NCI-H82 (cell line): Measurements from ENCODE around the gene AP1M1.
"Not testable (repeated sequence)": the region's sequence is repeated elsewhere in the genome, so short reads cannot be mapped to it uniquely, and the experiment has no call there.

Source experiments
- DNase-seq: peaks from one replicate; lab custom pipeline; 2025; lab: John Stamatoyannopoulos, UW

Gene AP1M1

GRCh38 chr19:16261584-16262368 is 64.1 kb downstream of the AP1M1 start:
- DNase-seq: no peak

- DNase-seq: no peak
Observed at GRCh38 chr19:16262618-16263017, 64.9 kb downstream of the AP1M1 start.

GRCh38 chr19:16263141-16263761 is 65.5 kb downstream of the AP1M1 start:
- DNase-seq: no peak

- no peak for DNase-seq
Observed at GRCh38 chr19:16265205-16265604, 67.5 kb downstream of the AP1M1 start.

GRCh38 chr19:16265890-16266585 is 68.3 kb downstream of the AP1M1 start:
- DNase-seq: no peak

GRCh38 chr19:16266586-16266942 is 68.9 kb downstream of the AP1M1 start:
- no peak for DNase-seq

GRCh38 chr19:16268676-16269319 is 71.1 kb downstream of the AP1M1 start:
- DNase-seq: no peak

- DNase-seq: no peak
Observed at GRCh38 chr19:16272945-16273344, 75.2 kb downstream of the AP1M1 start.

GRCh38 chr19:16274447-16274846 is 76.7 kb downstream of the AP1M1 start:
- no peak for DNase-seq

GRCh38 chr19:16280306-16280705 is 82.6 kb downstream of the AP1M1 start:
- DNase-seq: no peak

GRCh38 chr19:16281743-16282142 is 84.0 kb downstream of the AP1M1 start:
- DNase-seq: no peak

GRCh38 chr19:16283210-16284061 is 85.7 kb downstream of the AP1M1 start:
- no peak for DNase-seq

GRCh38 chr19:16284505-16284904 is 86.8 kb downstream of the AP1M1 start:
- no peak for DNase-seq

- DNase-seq: not testable (repeated sequence)
Observed at GRCh38 chr19:16285079-16285478, 87.4 kb downstream of the AP1M1 start.

GRCh38 chr19:16285769-16286498 is 88.2 kb downstream of the AP1M1 start:
- no peak for DNase-seq

- no peak for DNase-seq
Observed at GRCh38 chr19:16288544-16288943, 90.8 kb downstream of the AP1M1 start.

- DNase-seq: no peak
Observed at GRCh38 chr19:16289594-16289993, 91.9 kb downstream of the AP1M1 start.

GRCh38 chr19:16290692-16291091 is 93.0 kb downstream of the AP1M1 start:
- DNase-seq: no peak

GRCh38 chr19:16293118-16294091 is 95.7 kb downstream of the AP1M1 start:
- DNase-seq: no peak

GRCh38 chr19:16295057-16295456 is 97.3 kb downstream of the AP1M1 start:
- no peak for DNase-seq
